DMS79 treated with DMSO at 0.1 percent for 48 hours (cell line): ENCODE measurements around the gene CRIP2.

Experiments used
- DNase-seq: peaks from one replicate; lab custom pipeline; 2025; lab: John Stamatoyannopoulos, UW

CRIP2 gene

GRCh38 chr14:105474483-105475268 lies at the start of gene CRIP2:
Gene CRIP2 (plus strand): TSS chr14:105474821. CDS start chr14:105474863, 42 bp downstream.
- peak; percentile 66 for DNase-seq

GRCh38 chr14:105424861-105425260 lies 49.8 kb upstream of the CRIP2 start:
- DNase-seq: no peak

- no peak for DNase-seq
These were observed 48.8 kb upstream of the CRIP2 start for GRCh38 chr14:105425823-105426247.

GRCh38 chr14:105426416-105427130 lies 48.0 kb upstream of the CRIP2 start:
- no peak for DNase-seq

- no peak for DNase-seq
These were observed 47.2 kb upstream of the CRIP2 start for GRCh38 chr14:105427412-105427811.

GRCh38 chr14:105427936-105428485 lies 46.6 kb upstream of the CRIP2 start:
- DNase-seq: no peak

GRCh38 chr14:105430042-105430441 lies 44.6 kb upstream of the CRIP2 start:
- no peak for DNase-seq

GRCh38 chr14:105430565-105430964 lies 44.1 kb upstream of the CRIP2 start:
- no peak for DNase-seq

GRCh38 chr14:105431256-105431655 lies 43.4 kb upstream of the CRIP2 start:
- no peak for DNase-seq

GRCh38 chr14:105432657-105433056 lies 42.0 kb upstream of the CRIP2 start:
- no peak for DNase-seq

GRCh38 chr14:105433161-105433605 lies 41.4 kb upstream of the CRIP2 start:
- no peak for DNase-seq

- no peak for DNase-seq
These were observed 38.2 kb upstream of the CRIP2 start for GRCh38 chr14:105436402-105436801.

GRCh38 chr14:105436891-105437722 lies 37.5 kb upstream of the CRIP2 start:
- no peak for DNase-seq

GRCh38 chr14:105437723-105438500 lies 36.7 kb upstream of the CRIP2 start:
- no peak for DNase-seq

- DNase-seq: no peak
These were observed 35.4 kb upstream of the CRIP2 start for GRCh38 chr14:105439179-105439578.

GRCh38 chr14:105439710-105440553 lies 34.7 kb upstream of the CRIP2 start:
- no peak for DNase-seq

GRCh38 chr14:105440554-105440900 lies 34.1 kb upstream of the CRIP2 start:
- DNase-seq: no peak

- DNase-seq: no peak
These were observed 33.6 kb upstream of the CRIP2 start for GRCh38 chr14:105440992-105441391.

- no peak for DNase-seq
These were observed 32.5 kb upstream of the CRIP2 start for GRCh38 chr14:105442125-105442524.

GRCh38 chr14:105442834-105443233 lies 31.8 kb upstream of the CRIP2 start:
- DNase-seq: no peak
